HTERT RPE-1 (cell line): ENCODE data around the gene RBM14.
"Not testable (repeated sequence)": the region's sequence is repeated elsewhere in the genome, so short reads cannot be mapped to it uniquely, and the experiment has no call there.

ENCODE experiments used
- in situ Hi-C: fragments of 300-500 bp; cut with MboI; formaldehyde crosslinking; loops from 4 replicates; pipeline ENCODE4 v1.14.3; 2020; ENCODE audit warnings: low sequenced_read_pairs

The RBM14 gene

DNA sequence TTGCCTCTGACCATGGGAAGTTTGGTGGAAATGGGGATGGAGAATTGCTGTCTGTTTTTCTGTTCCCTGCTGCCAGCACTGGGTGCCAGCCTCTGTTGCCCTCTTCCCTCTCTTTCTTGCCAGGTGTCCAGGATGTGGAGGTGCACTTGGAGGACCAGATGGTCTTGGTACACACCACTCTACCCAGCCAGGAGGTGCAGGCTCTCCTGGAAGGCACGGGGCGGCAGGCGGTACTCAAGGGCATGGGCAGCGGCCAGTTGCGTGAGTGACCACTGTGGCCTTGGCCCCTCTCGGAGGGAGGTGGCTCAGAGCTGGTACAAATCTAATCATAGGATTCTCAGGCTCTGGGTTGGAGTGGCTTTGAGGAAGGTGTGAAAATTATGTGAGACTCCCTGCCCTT is 17.4 kb upstream of the RBM14 start:
- in situ Hi-C loops: no loop called here

DNA sequence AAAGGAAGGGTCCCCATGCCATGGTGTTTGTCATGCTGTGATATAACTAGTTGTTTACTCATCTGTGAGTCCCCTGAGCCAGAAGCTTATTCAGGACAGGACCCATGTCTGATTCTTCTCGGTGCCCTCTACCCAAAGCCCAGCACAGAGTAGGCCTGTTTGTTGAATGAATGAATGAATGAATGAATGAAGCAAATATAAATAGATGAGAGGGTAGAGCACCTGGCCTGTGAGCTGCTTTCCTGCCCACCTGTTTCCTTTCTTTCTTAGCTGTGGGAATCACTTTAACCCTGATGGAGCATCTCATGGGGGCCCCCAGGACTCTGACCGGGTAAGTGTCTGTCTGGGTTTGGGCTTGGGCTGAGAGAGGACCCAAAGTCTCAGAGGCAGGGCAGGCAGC is 16.2 kb upstream of the RBM14 start:
- in situ Hi-C loops: no loop called here

DNA sequence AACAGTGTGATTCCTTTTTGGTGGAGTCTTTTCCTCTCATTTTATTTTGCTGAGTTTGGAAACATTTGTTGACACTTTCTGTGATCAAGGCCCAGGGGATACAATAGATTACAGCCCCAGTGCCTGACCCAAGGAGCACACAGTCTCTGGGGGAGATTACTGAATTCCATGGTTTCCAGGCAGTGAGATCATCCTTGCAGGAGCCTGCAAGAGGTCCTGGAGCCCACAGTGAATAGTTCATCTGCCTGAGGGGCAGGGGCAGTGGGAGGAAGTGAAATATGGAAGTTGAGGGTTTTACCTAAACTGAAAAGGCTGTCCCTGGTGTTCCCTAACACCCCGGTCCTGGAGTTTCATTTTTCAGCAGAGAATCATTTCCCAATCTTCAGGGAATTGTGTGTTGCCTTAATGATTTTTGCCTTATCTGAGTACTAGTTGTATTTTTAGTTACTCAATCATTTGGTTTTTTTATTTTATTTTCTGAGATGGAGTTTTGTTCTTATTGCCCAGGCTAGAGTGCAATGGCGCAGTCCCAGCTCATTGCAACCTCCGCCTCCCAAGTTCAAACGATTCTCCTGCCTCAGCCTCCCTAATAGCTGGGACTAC is 15.7 kb upstream of the RBM14 start:
- in situ Hi-C loops: no loop called here

DNA sequence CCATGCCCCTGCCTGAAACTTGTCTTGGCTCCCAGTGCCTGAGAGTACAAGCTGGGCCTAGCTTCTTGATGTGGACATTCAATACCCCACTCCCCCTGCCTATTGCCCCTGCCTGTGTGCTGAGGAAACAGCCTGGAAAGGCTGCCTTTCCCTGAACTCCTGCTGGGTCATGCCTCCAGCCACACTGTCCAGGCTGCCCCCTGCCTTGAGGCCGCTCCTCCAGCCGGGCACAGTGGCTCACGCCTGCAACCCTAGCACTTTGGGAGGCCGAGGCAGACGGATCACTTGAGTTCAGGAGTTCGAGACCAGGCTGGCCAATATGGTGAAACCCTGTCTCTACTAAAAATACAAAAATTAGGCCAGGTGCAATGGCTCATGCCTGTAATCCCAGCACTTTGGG is 13.4 kb upstream of the RBM14 start:
- in situ Hi-C loops: no loop called here

DNA sequence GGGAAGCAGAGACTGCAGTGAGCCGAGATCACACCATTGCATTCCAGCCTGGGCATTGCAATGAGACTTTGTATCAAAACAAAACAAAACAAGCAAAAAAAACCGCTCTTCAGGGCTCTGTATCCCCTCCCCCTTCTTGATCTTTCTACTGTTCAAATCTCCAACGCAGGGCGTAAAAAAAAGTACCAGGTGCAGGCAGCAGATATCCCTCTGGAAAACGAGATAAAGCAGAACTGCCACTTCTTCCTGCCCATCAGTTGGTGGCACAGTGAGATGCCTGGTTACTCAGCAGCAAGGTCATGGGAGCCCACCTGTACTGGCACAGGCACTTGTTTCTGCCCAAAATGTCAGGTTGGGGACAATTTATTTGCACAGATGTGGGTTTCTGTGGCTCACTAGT is 12.3 kb upstream of the RBM14 start:
- in situ Hi-C loops: no loop called here

DNA sequence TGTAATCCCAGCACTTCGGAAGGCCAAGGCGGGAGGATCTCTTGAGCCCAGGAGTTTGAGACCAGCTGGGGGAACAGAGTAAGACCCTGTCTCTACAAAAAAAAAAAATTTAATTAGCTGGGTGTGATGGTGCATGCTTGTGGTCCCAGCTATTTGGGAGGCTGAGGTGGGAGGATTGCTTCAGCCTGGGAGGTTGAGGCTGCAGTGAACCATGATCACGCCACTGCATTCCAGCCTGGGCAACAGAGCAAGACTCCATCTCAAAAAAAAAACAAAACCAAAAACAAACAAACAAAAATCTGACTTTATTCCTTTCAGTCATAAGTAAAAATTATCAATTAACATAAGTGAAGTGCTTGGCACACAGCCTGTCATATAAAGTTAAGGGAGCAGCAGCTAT is 9.8 kb upstream of the RBM14 start:
- in situ Hi-C loops: not testable (repeated sequence)

DNA sequence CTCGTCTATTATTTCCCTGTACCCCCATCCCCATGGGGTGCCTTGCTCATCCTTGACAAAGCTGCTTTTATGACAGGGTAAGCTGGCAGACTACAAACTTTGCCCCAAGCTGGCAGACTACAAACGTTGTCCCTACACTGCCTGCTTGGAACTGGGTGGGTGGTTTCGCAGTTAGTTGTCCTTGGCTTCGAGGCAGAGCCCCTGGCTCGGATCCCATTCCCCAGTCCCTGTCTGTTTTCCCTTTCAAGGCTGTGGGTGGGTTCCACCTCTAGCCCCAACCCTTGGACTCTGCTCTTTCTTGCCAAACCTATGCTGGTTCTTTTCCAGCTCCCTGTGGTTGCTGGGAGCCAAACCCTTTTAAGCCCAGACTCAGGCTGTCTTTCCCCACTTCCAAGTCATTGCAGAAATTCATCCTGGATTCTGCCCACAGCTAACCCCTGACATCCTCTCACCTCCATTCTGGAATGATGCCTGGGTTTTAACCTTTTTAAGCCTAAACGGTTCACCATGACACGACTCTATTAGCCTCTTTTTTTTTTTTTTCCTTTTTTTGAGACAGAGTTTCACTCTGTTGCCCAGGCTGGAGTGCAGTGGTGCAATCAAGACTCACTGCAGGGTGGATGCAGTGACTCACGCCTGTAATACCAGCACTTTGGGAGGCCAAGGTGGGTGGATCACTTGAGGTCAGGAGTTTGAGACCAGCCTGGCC is 9.2 kb upstream of the RBM14 start:
- in situ Hi-C loops: no loop called here

DNA sequence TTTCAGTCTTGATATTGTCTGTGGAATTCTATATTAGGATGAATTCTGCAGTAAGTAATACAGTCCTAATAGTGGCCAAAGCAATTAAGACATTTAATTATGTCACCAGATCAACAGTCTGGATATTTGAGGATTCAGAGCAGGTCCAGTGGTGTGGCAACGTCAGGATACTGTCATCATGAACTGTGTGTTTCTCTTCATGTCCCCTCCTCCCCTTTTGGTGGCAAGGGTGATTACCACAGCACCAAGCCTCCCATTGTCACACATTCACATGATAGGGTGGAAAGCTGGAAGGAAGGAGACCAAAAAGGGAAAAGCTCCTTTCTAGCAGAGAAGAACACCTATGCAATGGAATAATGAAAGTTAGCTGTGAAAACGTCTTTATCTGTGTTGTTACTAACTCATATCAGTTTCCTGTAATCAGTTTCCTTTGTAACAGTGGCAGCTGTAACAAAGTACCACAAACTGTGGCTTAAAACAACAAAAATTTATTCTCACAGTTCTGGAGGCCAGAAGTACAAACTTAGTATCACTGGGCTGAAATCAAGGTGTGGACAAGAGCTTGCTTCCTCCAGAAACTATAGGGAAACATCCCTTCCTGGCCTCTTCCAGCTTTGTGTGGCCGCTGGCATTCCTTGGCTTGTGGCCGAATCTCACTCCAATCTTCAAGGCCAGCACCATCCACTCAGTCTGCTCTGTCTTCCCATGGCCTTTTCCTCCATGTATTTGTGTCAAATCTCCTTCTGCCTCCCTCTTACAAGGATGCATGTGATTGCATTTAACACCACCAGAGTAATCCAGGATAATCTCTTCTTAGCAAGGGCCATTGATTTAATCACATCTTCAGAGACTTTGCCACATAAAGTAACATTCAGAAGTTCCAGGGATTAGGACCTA is 6.5 kb upstream of the RBM14 start:
- in situ Hi-C loops: no loop called here

DNA sequence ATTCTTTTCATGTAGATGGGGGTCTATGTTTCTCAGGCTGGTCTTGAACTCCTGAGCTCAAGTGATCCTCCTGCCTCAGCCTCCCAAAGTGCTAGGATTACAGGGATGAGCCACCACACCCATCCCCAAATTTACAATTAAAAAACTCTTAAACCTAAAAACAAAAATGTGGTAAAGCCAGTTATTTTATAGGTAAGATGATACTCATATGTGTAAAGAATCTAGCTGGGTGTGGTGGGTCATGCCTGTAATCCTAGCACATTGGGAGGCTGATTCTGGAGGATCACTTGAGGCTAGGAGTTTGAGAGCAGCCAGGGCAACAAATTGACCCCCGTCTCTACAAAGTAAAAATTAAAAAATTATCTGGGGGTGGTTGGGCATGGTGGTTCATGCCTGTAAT is 4.0 kb upstream of the RBM14 start:
- in situ Hi-C loops: no loop called here

DNA sequence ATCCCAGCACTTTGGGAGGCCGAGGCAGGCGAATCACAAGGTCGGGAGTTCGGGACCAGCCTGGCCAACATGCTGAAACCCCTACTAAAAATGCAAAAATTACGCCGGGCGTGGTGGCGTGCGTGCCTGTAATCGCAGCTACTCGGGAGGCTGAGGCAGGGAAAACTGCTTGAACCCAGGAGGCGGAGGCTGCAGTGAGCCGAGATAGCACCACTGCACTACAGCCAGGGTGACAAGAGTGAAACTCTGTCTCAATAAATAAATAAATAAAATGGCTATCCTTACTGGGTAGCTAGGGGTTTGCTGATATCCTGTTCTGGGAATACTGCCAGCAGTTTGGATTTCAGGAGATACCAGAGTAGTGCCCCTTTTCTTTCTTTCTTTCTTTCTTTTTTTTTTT is 2.4 kb upstream of the RBM14 start:
- in situ Hi-C loops: no loop called here

DNA sequence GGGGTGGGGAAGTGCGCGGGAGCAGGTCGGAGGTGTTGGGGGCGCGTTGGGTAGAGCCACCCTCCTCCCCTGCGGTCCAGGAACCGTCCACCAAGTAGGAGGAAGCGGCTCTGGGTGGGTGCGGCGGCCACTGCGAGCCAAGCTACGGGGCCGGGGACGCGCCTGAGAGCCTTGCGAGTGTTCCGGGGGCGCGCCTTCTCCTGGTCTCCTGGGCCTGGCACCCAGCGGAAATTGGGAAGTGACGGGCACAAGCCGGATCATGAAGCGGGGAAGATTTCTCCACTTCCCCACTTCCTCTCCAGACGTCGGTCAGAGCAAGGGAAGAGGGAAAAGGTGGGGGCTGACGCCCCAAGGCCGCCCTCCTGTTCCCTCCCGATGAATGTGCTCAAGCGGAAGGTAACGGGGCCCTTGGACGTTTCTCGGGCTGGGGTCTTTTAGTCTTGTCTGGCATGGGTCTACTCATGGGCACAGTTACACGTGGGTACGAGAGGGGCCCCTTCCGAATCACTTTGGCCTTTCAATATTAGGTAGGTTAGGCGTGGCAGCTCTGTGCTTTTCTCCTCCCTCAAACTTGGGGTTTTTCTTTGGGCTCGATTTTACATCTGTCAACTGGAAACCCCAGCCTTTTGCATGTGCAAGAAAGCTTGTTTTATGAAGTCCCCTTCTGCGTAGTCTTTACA is 865 bp downstream of the RBM14 start:
- in situ Hi-C loops: no loop called here

DNA sequence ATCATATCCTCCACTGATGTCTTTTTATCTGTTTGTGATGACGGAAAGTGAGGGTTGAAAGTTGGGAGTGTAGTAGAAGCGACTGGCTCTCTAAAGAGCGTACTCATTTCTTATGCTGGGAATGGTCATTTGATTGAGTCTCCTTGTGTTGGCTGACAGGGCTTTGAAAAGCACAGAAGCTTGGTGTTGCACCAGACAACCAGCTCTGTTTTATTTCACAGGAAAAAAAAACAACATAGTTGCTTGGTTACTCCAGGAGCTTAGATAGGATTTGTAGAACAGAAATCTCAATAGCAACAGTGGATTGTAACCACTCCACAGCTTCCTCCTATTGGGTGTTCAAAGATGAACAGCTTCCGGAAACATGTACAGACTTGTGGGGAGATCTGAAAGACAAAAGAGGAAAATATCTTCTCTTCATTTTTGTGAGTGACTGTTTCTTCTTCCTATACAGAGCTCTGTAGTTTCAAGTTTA is 2.7 kb downstream of the RBM14 start:
- in situ Hi-C loops: no loop called here

DNA sequence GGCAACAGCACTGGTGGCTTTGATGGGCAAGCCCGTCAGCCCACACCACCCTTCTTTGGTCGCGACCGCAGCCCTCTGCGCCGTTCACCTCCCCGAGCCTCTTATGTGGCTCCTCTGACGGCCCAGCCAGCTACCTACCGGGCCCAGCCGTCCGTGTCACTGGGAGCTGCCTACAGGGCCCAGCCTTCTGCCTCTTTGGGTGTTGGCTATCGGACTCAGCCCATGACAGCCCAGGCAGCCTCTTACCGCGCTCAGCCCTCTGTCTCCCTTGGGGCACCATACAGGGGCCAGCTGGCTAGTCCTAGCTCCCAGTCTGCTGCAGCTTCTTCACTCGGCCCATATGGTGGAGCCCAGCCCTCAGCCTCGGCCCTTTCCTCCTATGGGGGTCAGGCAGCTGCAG is 8.0 kb downstream of the RBM14 start:
- in situ Hi-C loops: no loop called here

DNA sequence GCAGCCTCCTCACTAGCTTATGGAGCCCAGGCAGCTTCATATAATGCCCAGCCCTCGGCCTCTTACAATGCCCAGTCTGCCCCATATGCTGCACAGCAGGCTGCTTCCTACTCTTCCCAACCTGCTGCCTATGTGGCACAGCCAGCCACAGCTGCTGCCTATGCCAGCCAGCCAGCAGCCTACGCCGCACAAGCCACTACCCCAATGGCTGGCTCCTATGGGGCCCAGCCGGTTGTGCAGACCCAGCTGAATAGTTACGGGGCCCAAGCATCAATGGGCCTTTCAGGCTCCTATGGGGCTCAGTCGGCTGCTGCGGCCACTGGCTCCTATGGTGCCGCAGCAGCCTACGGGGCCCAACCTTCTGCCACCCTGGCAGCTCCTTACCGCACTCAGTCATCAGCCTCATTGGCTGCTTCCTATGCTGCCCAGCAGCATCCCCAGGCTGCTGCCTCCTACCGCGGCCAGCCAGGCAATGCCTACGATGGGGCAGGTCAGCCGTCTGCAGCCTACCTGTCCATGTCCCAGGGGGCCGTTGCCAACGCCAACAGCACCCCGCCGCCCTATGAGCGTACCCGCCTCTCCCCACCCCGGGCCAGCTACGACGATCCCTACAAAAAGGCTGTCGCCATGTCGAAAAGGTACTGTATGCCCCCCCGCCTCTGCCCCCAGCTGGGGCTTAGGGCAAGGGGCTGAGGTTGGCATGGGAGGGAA is 8.8 kb downstream of the RBM14 start:
- in situ Hi-C loops: no loop called here

DNA sequence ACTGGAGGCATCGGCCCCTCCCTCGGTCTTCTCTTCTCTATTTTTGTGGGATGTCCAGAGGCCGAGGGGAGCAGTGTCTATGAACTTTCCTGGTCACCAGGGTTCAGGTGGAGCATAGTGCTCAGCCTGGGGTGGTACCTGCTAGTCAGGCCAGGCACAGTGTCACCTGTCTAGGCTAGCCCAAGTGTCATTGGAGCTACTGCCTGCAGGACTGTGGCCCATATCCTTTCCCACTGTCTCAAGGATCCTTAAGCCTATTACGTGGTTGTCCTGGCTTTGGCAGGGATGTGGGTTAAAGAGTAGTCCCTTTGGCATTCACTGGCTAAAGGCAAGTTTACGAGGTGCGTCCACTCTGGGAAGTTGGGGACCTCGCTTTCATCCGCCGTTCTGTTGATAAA is 9.3 kb downstream of the RBM14 start:
- in situ Hi-C loops: no loop called here

DNA sequence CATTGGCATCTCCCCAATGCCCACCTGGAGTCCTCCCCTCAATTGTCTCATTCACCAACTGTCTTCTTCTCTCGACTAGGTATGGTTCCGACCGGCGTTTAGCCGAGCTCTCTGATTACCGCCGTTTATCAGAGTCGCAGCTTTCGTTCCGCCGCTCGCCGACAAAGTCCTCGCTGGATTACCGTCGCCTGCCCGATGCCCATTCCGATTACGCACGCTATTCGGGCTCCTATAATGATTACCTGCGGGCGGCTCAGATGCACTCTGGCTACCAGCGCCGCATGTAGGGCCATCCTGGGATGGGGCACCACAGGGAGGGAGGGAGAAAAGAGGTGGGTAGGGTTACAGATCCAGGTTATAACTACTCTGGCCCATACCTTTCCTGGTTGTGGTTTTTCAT is 10.0 kb downstream of the RBM14 start:
- in situ Hi-C loops: no loop called here

DNA sequence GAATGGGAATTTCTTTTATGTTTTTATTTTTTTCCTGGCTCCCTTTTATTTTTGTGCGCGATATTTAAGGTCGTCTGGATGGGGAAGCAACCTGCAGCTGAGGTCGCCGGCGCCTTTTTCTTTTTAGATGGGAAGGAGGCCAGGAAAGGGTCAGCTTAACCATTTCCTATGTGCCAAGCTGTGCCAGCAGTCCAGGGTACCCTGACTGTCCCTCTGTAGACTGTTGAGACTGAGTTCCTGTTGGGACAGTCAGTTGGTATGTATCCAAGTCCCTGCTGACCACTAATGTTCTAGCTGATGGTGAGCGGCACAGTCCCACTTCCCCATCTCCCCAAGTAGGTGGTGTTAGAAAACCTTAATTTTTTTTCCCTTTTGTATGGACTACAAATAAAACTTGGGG is 10.5 kb downstream of the RBM14 start:
- in situ Hi-C loops: no loop called here

DNA sequence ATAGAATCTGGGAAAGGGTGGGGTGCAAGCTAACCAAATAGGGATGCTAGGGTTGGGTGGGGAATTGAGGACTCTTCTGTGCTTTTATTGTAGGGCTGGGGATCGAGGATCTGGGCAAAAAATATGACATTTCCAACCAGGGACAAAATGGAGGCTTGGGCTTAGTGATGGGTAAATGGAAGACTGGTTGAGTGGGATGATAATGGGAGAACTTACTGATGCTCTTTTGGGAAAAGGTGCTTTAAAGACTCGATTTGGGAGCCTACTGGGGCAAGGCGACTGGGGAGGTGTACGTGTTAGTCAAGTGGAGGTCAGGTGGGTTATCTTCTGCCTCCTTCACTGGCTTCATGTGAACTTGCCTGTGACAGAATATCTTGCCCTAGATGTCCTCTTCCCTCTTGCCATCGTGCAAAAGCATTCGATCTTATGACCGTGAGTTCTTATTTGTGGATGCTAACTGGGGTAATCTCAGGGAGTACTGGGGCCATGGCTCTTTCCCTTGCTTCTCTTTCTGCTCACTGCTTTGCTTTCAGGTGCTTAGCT is 11.7 kb downstream of the RBM14 start:
- in situ Hi-C loops: no loop called here

DNA sequence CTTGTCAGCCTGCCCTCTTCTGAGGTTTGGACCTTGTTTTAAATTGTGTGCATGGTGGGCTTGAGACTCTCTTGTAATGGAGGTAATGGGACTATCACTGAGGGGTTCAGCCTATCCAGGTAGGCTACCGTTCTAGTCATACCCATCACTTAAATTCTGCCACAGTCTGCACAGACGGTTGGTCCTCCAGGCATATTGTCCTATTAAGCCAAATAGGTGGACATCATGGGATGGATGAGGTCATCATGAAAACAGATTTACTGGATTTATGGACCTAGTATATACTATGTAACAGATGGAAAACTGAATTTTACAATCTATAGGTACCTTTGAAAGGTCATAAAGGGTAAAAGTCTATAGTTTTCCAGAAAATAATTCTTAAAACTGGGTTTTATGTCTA is 12.9 kb downstream of the RBM14 start:
- in situ Hi-C loops: no loop called here

DNA sequence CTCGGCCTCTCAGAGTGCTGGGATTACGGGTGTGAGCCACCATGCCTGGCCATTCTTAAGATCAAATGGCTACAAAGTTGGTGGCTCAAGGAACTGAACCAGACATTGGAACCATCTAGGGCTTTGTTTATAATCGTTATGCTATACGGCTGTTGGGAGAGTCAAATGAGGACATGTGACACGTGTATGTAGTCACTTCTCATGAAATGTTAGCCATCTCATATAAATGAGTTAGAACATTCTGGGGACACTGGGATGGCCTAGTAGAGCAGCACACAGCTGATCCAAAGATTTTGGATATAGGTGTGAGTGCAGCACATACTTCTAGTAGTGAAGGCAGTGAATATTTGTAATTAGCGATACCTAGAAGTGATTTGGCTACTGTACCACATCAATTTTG is 15.5 kb downstream of the RBM14 start:
- in situ Hi-C loops: no loop called here
